NCI-H1105 (cell line): Measurements from ENCODE around the gene ALMS1.
"Not testable (repeated sequence)": the region's sequence is repeated elsewhere in the genome, so short reads cannot be mapped to it uniquely, and the experiment has no call there.

Experiments
- DNase-seq: peaks from one replicate; lab custom pipeline; 2025; lab: John Stamatoyannopoulos, UW

ALMS1 gene

GRCh38 chr2:73503992-73504570, 118.4 kb downstream of the ALMS1 start:
- DNase-seq, result no peak

- DNase-seq, result not testable (repeated sequence)
These were observed 119.2 kb downstream of the ALMS1 start for GRCh38 chr2:73504850-73505249.

- DNase-seq, result not testable (repeated sequence)
These were observed 124.8 kb downstream of the ALMS1 start for GRCh38 chr2:73510470-73510869.

- no peak for DNase-seq
These were observed 130.4 kb downstream of the ALMS1 start for GRCh38 chr2:73516033-73516432.

GRCh38 chr2:73528688-73529087, 143.1 kb downstream of the ALMS1 start:
- no peak for DNase-seq

- DNase-seq, result not testable (repeated sequence)
These were observed 145.1 kb downstream of the ALMS1 start for GRCh38 chr2:73530773-73531172.

GRCh38 chr2:73532381-73532780, 146.7 kb downstream of the ALMS1 start:
- no peak for DNase-seq

GRCh38 chr2:73536133-73536840, 150.7 kb downstream of the ALMS1 start:
- no peak for DNase-seq

GRCh38 chr2:73560875-73561274, 175.2 kb downstream of the ALMS1 start:
- not testable (repeated sequence) for DNase-seq

GRCh38 chr2:73561422-73561821, 175.8 kb downstream of the ALMS1 start:
- DNase-seq, result no peak

GRCh38 chr2:73564986-73565385, 179.3 kb downstream of the ALMS1 start:
- no peak for DNase-seq

- no peak for DNase-seq
These were observed 180.7 kb downstream of the ALMS1 start for GRCh38 chr2:73566288-73566878.

GRCh38 chr2:73575261-73575660, 189.6 kb downstream of the ALMS1 start:
- no peak for DNase-seq

- DNase-seq, result no peak
These were observed 196.7 kb downstream of the ALMS1 start for GRCh38 chr2:73582364-73582763.

- DNase-seq, result no peak
These were observed 202.5 kb downstream of the ALMS1 start for GRCh38 chr2:73588177-73588576.

- no peak for DNase-seq
These were observed 208.0 kb downstream of the ALMS1 start for GRCh38 chr2:73593680-73594079.

GRCh38 chr2:73594251-73594650, 208.6 kb downstream of the ALMS1 start:
- DNase-seq, result no peak

- DNase-seq, result no peak
These were observed 216.1 kb downstream of the ALMS1 start for GRCh38 chr2:73601780-73602179.

GRCh38 chr2:73603099-73603588, 217.5 kb downstream of the ALMS1 start:
- not testable (repeated sequence) for DNase-seq

GRCh38 chr2:73604589-73604988, 219.0 kb downstream of the ALMS1 start:
- DNase-seq, result not testable (repeated sequence)

GRCh38 chr2:73610111-73610510, 224.5 kb downstream of the ALMS1 start:
- DNase-seq, result no peak

- no peak for DNase-seq
These were observed 225.6 kb downstream of the ALMS1 start for GRCh38 chr2:73611193-73611592.

- no peak for DNase-seq
These were observed 226.2 kb downstream of the ALMS1 start for GRCh38 chr2:73611867-73612266.
